HepG2 (cell line): ENCODE measurements around the gene SLC22A14. TPM values are rescaled to one million over a fixed set of nuclear protein-coding genes. Genes with fewer than 3 reads are reported as not detected.

Source experiments
- ZMYM4 ChIP-seq: sonication (generic); formaldehyde crosslinking; IDR thresholded peaks from 2 replicates; pipeline ENCODE4 v1.8.1; 2023; ENCODE audit warnings: mild to moderate bottlenecking, missing genetic modification reagents
- ZNF577 ChIP-seq: sonication (generic); formaldehyde crosslinking; IDR thresholded peaks from 2 replicates; pipeline ENCODE4 v1.4.0; 2020; ENCODE audit warnings: mild to moderate bottlenecking, low read depth, missing genetic modification reagents, borderline replicate concordance
- polyA plus RNA-seq, 8 experiments: library from polyadenylated mRNA; depleted of rRNA in 3 of 8; stranded (reverse) in 7 of 8; unstranded in 1 of 8; fragments of >200 nt; fragmentation: Illumina TruSeq in 4 of 8; extraction: Trizol in 4 of 8; gene quantifications; 2 replicates each; pipeline versions ENCODE4 v1.2.1 to v1.2.3, GENCODE V29; 2011 to 2016; ENCODE audit warnings: low read depth in 4 of 8, missing spikeins in 1 of 8, mixed read lengths in 1 of 8; ENCODE audit not compliant: insufficient read depth in 1 of 8
- total RNA-seq, 5 experiments: library from RNA; depleted of rRNA; stranded (reverse); fragments of >200 nt; fragmentation: Illumina TruSeq; extraction: Trizol; gene quantifications; 2 replicates each; pipeline ENCODE4 v1.2.3, GENCODE V29; 2016; ENCODE audit warnings: low read depth in 1 of 5
- TF ChIP-seq, protein P1 (sequence below), 2 experiments: sonication (generic) in 1 of 2; formaldehyde crosslinking in 1 of 2; IDR thresholded peaks; 2 replicates each; pipeline versions ENCODE4 v1.6.1 to v1.9.0; 2014 to 2022; ENCODE audit warnings: antibody characterized with exemption in 1 of 2, borderline replicate concordance in 1 of 2, inconsistent platforms in 1 of 2, low read depth in 1 of 2, missing genetic modification reagents in 1 of 2
- TF ChIP-seq, protein P2 (sequence below): conservative IDR thresholded peaks from 2 replicates; pipeline ENCODE4 v1.6.1; 2018; ENCODE audit warnings: missing genetic modification reagents
- TF ChIP-seq, protein P3 (sequence below): IDR thresholded peaks from 2 replicates; pipeline ENCODE4 v1.6.1; 2012; ENCODE audit warnings: low read length, improper control_type of control experiment

The SLC22A14 gene
- total and polyA plus RNA-seq, 2 of the 13 experiments (the other 11 are each of a cell fraction or from before 2014, with no cell fraction given) = 0.03 TPM; not detected in 1

DNA sequence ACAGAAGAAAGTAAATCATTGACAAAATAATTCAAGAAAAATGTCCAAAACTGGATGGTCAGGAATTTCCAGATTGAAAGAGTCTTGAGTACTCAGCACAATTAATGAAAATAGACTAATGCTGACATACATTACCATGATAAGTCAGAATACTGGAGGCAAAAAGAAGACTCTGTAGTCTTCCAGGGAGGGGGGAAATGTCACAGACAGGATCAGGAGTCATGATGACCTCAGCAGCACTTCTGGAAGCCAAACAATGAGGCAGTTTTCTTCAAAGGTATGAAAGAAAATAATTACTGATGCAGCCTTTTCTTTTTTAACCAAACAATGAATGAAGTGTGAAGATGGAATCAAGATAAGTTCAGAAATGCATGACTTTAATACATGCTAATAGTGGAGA lies 46.6 kb upstream of the SLC22A14 start (continued):
- TF ChIP-seq, protein P1, sequence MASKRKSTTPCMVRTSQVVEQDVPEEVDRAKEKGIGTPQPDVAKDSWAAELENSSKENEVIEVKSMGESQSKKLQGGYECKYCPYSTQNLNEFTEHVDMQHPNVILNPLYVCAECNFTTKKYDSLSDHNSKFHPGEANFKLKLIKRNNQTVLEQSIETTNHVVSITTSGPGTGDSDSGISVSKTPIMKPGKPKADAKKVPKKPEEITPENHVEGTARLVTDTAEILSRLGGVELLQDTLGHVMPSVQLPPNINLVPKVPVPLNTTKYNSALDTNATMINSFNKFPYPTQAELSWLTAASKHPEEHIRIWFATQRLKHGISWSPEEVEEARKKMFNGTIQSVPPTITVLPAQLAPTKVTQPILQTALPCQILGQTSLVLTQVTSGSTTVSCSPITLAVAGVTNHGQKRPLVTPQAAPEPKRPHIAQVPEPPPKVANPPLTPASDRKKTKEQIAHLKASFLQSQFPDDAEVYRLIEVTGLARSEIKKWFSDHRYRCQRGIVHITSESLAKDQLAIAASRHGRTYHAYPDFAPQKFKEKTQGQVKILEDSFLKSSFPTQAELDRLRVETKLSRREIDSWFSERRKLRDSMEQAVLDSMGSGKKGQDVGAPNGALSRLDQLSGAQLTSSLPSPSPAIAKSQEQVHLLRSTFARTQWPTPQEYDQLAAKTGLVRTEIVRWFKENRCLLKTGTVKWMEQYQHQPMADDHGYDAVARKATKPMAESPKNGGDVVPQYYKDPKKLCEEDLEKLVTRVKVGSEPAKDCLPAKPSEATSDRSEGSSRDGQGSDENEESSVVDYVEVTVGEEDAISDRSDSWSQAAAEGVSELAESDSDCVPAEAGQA (IDR thresholded peaks at IDR 0.05; ENCODE audit: low read depth) = no peak
- TF ChIP-seq, protein P1 (CRISPR knock-in tag; IDR thresholded peaks at IDR 0.05; ENCODE audit: borderline replicate concordance) = no peak
- no peak for TF ChIP-seq ZNF577 (CRISPR knock-in tag)
- no peak for TF ChIP-seq ZMYM4 (CRISPR knock-in tag)
- TF ChIP-seq, protein P2, sequence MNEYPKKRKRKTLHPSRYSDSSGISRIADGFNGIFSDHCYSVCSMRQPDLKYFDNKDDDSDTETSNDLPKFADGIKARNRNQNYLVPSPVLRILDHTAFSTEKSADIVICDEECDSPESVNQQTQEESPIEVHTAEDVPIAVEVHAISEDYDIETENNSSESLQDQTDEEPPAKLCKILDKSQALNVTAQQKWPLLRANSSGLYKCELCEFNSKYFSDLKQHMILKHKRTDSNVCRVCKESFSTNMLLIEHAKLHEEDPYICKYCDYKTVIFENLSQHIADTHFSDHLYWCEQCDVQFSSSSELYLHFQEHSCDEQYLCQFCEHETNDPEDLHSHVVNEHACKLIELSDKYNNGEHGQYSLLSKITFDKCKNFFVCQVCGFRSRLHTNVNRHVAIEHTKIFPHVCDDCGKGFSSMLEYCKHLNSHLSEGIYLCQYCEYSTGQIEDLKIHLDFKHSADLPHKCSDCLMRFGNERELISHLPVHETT (CRISPR knock-in tag) = no peak
- TF ChIP-seq, protein P3, sequence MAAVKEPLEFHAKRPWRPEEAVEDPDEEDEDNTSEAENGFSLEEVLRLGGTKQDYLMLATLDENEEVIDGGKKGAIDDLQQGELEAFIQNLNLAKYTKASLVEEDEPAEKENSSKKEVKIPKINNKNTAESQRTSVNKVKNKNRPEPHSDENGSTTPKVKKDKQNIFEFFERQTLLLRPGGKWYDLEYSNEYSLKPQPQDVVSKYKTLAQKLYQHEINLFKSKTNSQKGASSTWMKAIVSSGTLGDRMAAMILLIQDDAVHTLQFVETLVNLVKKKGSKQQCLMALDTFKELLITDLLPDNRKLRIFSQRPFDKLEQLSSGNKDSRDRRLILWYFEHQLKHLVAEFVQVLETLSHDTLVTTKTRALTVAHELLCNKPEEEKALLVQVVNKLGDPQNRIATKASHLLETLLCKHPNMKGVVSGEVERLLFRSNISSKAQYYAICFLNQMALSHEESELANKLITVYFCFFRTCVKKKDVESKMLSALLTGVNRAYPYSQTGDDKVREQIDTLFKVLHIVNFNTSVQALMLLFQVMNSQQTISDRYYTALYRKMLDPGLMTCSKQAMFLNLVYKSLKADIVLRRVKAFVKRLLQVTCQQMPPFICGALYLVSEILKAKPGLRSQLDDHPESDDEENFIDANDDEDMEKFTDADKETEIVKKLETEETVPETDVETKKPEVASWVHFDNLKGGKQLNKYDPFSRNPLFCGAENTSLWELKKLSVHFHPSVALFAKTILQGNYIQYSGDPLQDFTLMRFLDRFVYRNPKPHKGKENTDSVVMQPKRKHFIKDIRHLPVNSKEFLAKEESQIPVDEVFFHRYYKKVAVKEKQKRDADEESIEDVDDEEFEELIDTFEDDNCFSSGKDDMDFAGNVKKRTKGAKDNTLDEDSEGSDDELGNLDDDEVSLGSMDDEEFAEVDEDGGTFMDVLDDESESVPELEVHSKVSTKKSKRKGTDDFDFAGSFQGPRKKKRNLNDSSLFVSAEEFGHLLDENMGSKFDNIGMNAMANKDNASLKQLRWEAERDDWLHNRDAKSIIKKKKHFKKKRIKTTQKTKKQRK = no peak
